Measurements from ENCODE around the gene TMEM8B.
A peak's percentile ranks its signal among the peaks of the same experiment; 100 is the strongest.

TMEM8B gene

GRCh38 chr9:35818341-35818740 is 10.7 kb upstream of the TMEM8B start:
- H3K36me3 Mint-ChIP-seq (ENCODE audit: low read depth), result peaks cover 3% of the 10 kb centered on the region
- peaks cover 4% of the 10 kb centered on the region for H3K27me3 Mint-ChIP-seq (ENCODE audit: low read depth)
- peaks cover 10% of the 10 kb centered on the region for H3K4me1 Mint-ChIP-seq (ENCODE audit: low read depth)
- no peak overlapping the region for H3K4me3 Mint-ChIP-seq
- no peaks in the 10 kb centered on the region for H3K9me3 Mint-ChIP-seq
- no peak overlapping the region for H3K27ac Mint-ChIP-seq
- no peak for DNase-seq (ENCODE audit: low spot score)

GRCh38 chr9:35820076-35820475 is 9.0 kb upstream of the TMEM8B start:
- Mint-ChIP-seq H3K27ac (no peak overlapping the region), H3K4me1 (ENCODE audit: low read depth) (peaks cover 6% of the 10 kb centered on the region), H3K4me3 (no peak overlapping the region), H3K9me3 (no peaks in the 10 kb centered on the region), H3K36me3 (ENCODE audit: low read depth) (peaks cover 3% of the 10 kb centered on the region), H3K27me3 (ENCODE audit: low read depth) (peaks cover 4% of the 10 kb centered on the region)
- no peak for DNase-seq (ENCODE audit: low spot score)

- Mint-ChIP-seq H3K9me3 (no peaks in the 10 kb centered on the region), H3K4me1 (ENCODE audit: low read depth) (peaks cover 6% of the 10 kb centered on the region), H3K4me3 (no peak overlapping the region), H3K27ac (no peak overlapping the region), H3K36me3 (ENCODE audit: low read depth) (no peaks in the 10 kb centered on the region), H3K27me3 (ENCODE audit: low read depth) (peaks cover 3% of the 10 kb centered on the region)
- no peak for DNase-seq (ENCODE audit: low spot score)
Observed at GRCh38 chr9:35822926-35823325, 6.1 kb upstream of the TMEM8B start.

- H3K27me3 Mint-ChIP-seq (ENCODE audit: low read depth), result peaks cover 3% of the 10 kb centered on the region
- DNase-seq (ENCODE audit: low spot score), result no peak
- no peaks in the 10 kb centered on the region for H3K36me3 Mint-ChIP-seq (ENCODE audit: low read depth)
- H3K27ac Mint-ChIP-seq, result no peak overlapping the region
- no peak overlapping the region for H3K4me3 Mint-ChIP-seq
- H3K4me1 Mint-ChIP-seq (ENCODE audit: low read depth), result peaks cover 16% of the 10 kb centered on the region
- H3K9me3 Mint-ChIP-seq, result no peaks in the 10 kb centered on the region
Observed at GRCh38 chr9:35826071-35826701, 2.8 kb upstream of the TMEM8B start.

- Mint-ChIP-seq H3K27me3 (ENCODE audit: low read depth) (peaks cover 3% of the 10 kb centered on the region), H3K27ac (no peak overlapping the region), H3K36me3 (ENCODE audit: low read depth) (no peaks in the 10 kb centered on the region), H3K4me1 (ENCODE audit: low read depth) (peaks cover 16% of the 10 kb centered on the region), H3K4me3 (peak overlapping the region; percentile 35), H3K9me3 (no peaks in the 10 kb centered on the region)
- no peak for DNase-seq (ENCODE audit: low spot score)
Observed at GRCh38 chr9:35827486-35827885, 1.5 kb upstream of the TMEM8B start.

- Mint-ChIP-seq H3K4me1 (ENCODE audit: low read depth) (peaks cover 20% of the 10 kb centered on the region), H3K27me3 (ENCODE audit: low read depth) (peaks cover 3% of the 10 kb centered on the region), H3K4me3 (peak within 1 kb of the TSS; percentile 93), H3K27ac (peak within 1 kb of the TSS; percentile 85), H3K9me3 (no peaks in the 10 kb centered on the region), H3K36me3 (ENCODE audit: low read depth) (no peaks in the 10 kb centered on the region)
- peak; percentile 22 for DNase-seq (ENCODE audit: low spot score)
Observed at GRCh38 chr9:35828716-35829083, 328 bp upstream of the TMEM8B start, which contains the start of gene FAM221B. Gene FAM221B (minus strand): TSS chr9:35828732. CDS start chr9:35826161, 2,571 bp downstream.

- H3K27ac Mint-ChIP-seq, result peak overlapping the region; percentile 85
- DNase-seq (ENCODE audit: low spot score), result no peak
- peak overlapping the region; percentile 86 for H3K4me3 Mint-ChIP-seq
Observed at GRCh38 chr9:35829764-35830096, 702 bp downstream of the TMEM8B start.

GRCh38 chr9:35831040-35831439 is 2.0 kb downstream of the TMEM8B start:
- no peaks in the 10 kb centered on the region for H3K36me3 Mint-ChIP-seq (ENCODE audit: low read depth)
- no peak for DNase-seq (ENCODE audit: low spot score)
- H3K27ac Mint-ChIP-seq, result no peak overlapping the region
- no peak overlapping the region for H3K4me3 Mint-ChIP-seq
- no peaks in the 10 kb centered on the region for H3K9me3 Mint-ChIP-seq
- peaks cover 22% of the 10 kb centered on the region for H3K4me1 Mint-ChIP-seq (ENCODE audit: low read depth)
- H3K27me3 Mint-ChIP-seq (ENCODE audit: low read depth), result peaks cover 3% of the 10 kb centered on the region

More at GRCh38 chr9:35829764-35830096, 702 bp downstream of the TMEM8B start:
- H3K9me3 Mint-ChIP-seq, result no peaks in the 10 kb centered on the region
- peaks cover 3% of the 10 kb centered on the region for H3K27me3 Mint-ChIP-seq (ENCODE audit: low read depth)
- no peaks in the 10 kb centered on the region for H3K36me3 Mint-ChIP-seq (ENCODE audit: low read depth)
- peaks cover 23% of the 10 kb centered on the region for H3K4me1 Mint-ChIP-seq (ENCODE audit: low read depth)

GRCh38 chr9:35832814-35833213 is 3.8 kb downstream of the TMEM8B start:
- Mint-ChIP-seq H3K9me3 (no peaks in the 10 kb centered on the region), H3K27me3 (ENCODE audit: low read depth) (no peaks in the 10 kb centered on the region), H3K27ac (no peak overlapping the region), H3K36me3 (ENCODE audit: low read depth) (no peaks in the 10 kb centered on the region), H3K4me1 (ENCODE audit: low read depth) (peaks cover 20% of the 10 kb centered on the region), H3K4me3 (no peak overlapping the region)
- no peak for DNase-seq (ENCODE audit: low spot score)

- no peaks in the 10 kb centered on the region for H3K27me3 Mint-ChIP-seq (ENCODE audit: low read depth)
- H3K9me3 Mint-ChIP-seq, result no peaks in the 10 kb centered on the region
Observed at GRCh38 chr9:35834260-35835215, 5.5 kb downstream of the TMEM8B start.

GRCh38 chr9:35835216-35835632 is 6.2 kb downstream of the TMEM8B start:
- H3K27ac Mint-ChIP-seq, result no peak overlapping the region
- H3K9me3 Mint-ChIP-seq, result no peaks in the 10 kb centered on the region
- no peak overlapping the region for H3K4me3 Mint-ChIP-seq
- H3K36me3 Mint-ChIP-seq (ENCODE audit: low read depth), result no peaks in the 10 kb centered on the region
- H3K27me3 Mint-ChIP-seq (ENCODE audit: low read depth), result no peaks in the 10 kb centered on the region
- DNase-seq (ENCODE audit: low spot score), result no peak
- H3K4me1 Mint-ChIP-seq (ENCODE audit: low read depth), result peaks cover 7% of the 10 kb centered on the region

More at GRCh38 chr9:35834260-35835215, 5.5 kb downstream of the TMEM8B start:
- Mint-ChIP-seq H3K4me3 (no peak overlapping the region), H3K36me3 (ENCODE audit: low read depth) (no peaks in the 10 kb centered on the region), H3K4me1 (ENCODE audit: low read depth) (peaks cover 13% of the 10 kb centered on the region), H3K27ac (no peak overlapping the region)
- DNase-seq (ENCODE audit: low spot score), result no peak

- DNase-seq (ENCODE audit: low spot score), result no peak
- no peaks in the 10 kb centered on the region for H3K36me3 Mint-ChIP-seq (ENCODE audit: low read depth)
- no peaks in the 10 kb centered on the region for H3K27me3 Mint-ChIP-seq (ENCODE audit: low read depth)
- peaks cover 7% of the 10 kb centered on the region for H3K4me1 Mint-ChIP-seq (ENCODE audit: low read depth)
- no peak overlapping the region for H3K4me3 Mint-ChIP-seq
- H3K9me3 Mint-ChIP-seq, result no peaks in the 10 kb centered on the region
- H3K27ac Mint-ChIP-seq, result no peak overlapping the region
Observed at GRCh38 chr9:35835766-35836165, 6.7 kb downstream of the TMEM8B start.

GRCh38 chr9:35836595-35836994 is 7.6 kb downstream of the TMEM8B start:
- no peak overlapping the region for H3K4me3 Mint-ChIP-seq
- peaks cover 7% of the 10 kb centered on the region for H3K4me1 Mint-ChIP-seq (ENCODE audit: low read depth)
- no peaks in the 10 kb centered on the region for H3K9me3 Mint-ChIP-seq
- H3K27ac Mint-ChIP-seq, result no peak overlapping the region
- no peaks in the 10 kb centered on the region for H3K27me3 Mint-ChIP-seq (ENCODE audit: low read depth)
- H3K36me3 Mint-ChIP-seq (ENCODE audit: low read depth), result no peaks in the 10 kb centered on the region
- no peak for DNase-seq (ENCODE audit: low spot score)

- H3K9me3 Mint-ChIP-seq, result no peaks in the 10 kb centered on the region
- DNase-seq (ENCODE audit: low spot score), result no peak
- no peak overlapping the region for H3K27ac Mint-ChIP-seq
- peaks cover 8% of the 10 kb centered on the region for H3K4me1 Mint-ChIP-seq (ENCODE audit: low read depth)
- H3K36me3 Mint-ChIP-seq (ENCODE audit: low read depth), result no peaks in the 10 kb centered on the region
- H3K4me3 Mint-ChIP-seq, result no peak overlapping the region
- H3K27me3 Mint-ChIP-seq (ENCODE audit: low read depth), result no peaks in the 10 kb centered on the region
Observed at GRCh38 chr9:35839926-35840325, 10.9 kb downstream of the TMEM8B start.
